Lower leg skin (tissue), 4 donors: ENCODE data around the gene KCTD15. TPM values are rescaled to one million over a fixed set of nuclear protein-coding genes. Genes with fewer than 3 reads are reported as not detected.
A peak's percentile ranks its signal among the peaks of the same experiment; 100 is the strongest.

Experiments
- DNase-seq, 2 donors: peaks; one replicate each; pipeline ENCODE4 v3.0.0-alpha.2; 2019; ENCODE audit warnings: low spot score in 2 of 2
- H3K4me3 ChIP-seq: fragments of 200-600 bp; sonication (generic); 2 replicates; pipeline ENCODE4 v1.5.1; 2017; ENCODE audit warnings: mild to moderate bottlenecking, low read depth; ENCODE audit not compliant: poor library complexity, severe bottlenecking
- CTCF ChIP-seq, 3 donors: fragments of 450-650 bp; IDR thresholded peaks; one replicate each; pipeline ENCODE4 v1.5.1; 2016; ENCODE audit warnings: antibody characterized with exemption in 3 of 3, mild to moderate bottlenecking in 3 of 3, moderate library complexity in 2 of 3
- POLR2A ChIP-seq, 2 donors: fragments of 450-650 bp; IDR thresholded peaks; one replicate each; pipeline ENCODE4 v1.6.1; 2016 to 2017; ENCODE audit warnings: antibody characterized with exemption in 2 of 2, mild to moderate bottlenecking in 1 of 2, moderate library complexity in 1 of 2
- WGBS, 2 donors: methylation state at CpG; one replicate each; pipeline ENCODE4 v1.1.5; 2018; 5-methylcytosine and 5-hydroxymethylcytosine counted together
- intact Hi-C: fragments of 100-400 bp; cut with DNase I; formaldehyde crosslinking; loops from one replicate; pipeline ENCODE4 v1.15.0; 2023; ENCODE audit warnings: low total_unique reads
- total RNA-seq, 4 donors: library from RNA; depleted of rRNA; stranded (reverse); fragments of >200 nt; gene quantifications; one replicate each; pipeline ENCODE4 v1.1.0, GENCODE V29; 2016

Gene KCTD15
- total RNA-seq, 4 donors from 2014 or later = 140 to 190 (median 164) TPM

GRCh38 chr19:33859016-33859415, 62.3 kb downstream of the KCTD15 start:
- WGBS, 2 donors = 68 to 92% methylated on average over 17 of the region's 17 CpGs
- DNase-seq = peak in 1 of 2 donors; percentile 67
- no peak overlapping the region for H3K4me3 ChIP-seq
- intact Hi-C loops = no loop called here
- TF ChIP-seq CTCF (IDR thresholded peaks at IDR 0.05) (no peak), POLR2A (IDR thresholded peaks at IDR 0.05) (no peak)

GRCh38 chr19:33860312-33861090, 63.8 kb downstream of the KCTD15 start:
- peak in 1 of 2 donors; percentile 54 for DNase-seq
- WGBS, 2 donors = 82 to 86% methylated on average over 10 of the region's 10 CpGs
- intact Hi-C loops = no loop called here
- no peak overlapping the region for H3K4me3 ChIP-seq
- TF ChIP-seq CTCF (IDR thresholded peaks at IDR 0.05) (no peak), POLR2A (IDR thresholded peaks at IDR 0.05) (no peak)

GRCh38 chr19:33861950-33862349, 65.3 kb downstream of the KCTD15 start:
- no peak overlapping the region for H3K4me3 ChIP-seq
- intact Hi-C loops = no loop called here
- TF ChIP-seq POLR2A (IDR thresholded peaks at IDR 0.05) (no peak), CTCF (IDR thresholded peaks at IDR 0.05) (no peak)
- WGBS, 2 donors = 90 to 100% methylated on average over 3 of the region's 3 CpGs
- DNase-seq = peak in 1 of 2 donors; percentile 21

GRCh38 chr19:33862981-33863380, 66.3 kb downstream of the KCTD15 start:
- DNase-seq = no peak
- WGBS, 2 donors = 62 to 75% methylated on average over 4 of the region's 4 CpGs
- H3K4me3 ChIP-seq = no peak overlapping the region
- intact Hi-C loops = no loop called here
- no peak for TF ChIP-seq CTCF (IDR thresholded peaks at IDR 0.05)
- TF ChIP-seq POLR2A (IDR thresholded peaks at IDR 0.05) = no peak

GRCh38 chr19:33863436-33863835, 66.8 kb downstream of the KCTD15 start:
- DNase-seq = peak in 1 of 2 donors; percentile 72
- WGBS, 2 donors = 80 to 82% methylated on average over 5 of the region's 5 CpGs
- intact Hi-C loops = no loop called here
- H3K4me3 ChIP-seq = no peak overlapping the region
- TF ChIP-seq CTCF (IDR thresholded peaks at IDR 0.05) = no peak
- TF ChIP-seq POLR2A (IDR thresholded peaks at IDR 0.05) = no peak
